Lower leg skin (tissue), 3 donors: ENCODE measurements around the gene MYL6B.

Experiments used
- POLR2A ChIP-seq, 2 donors: fragments of 450-650 bp; IDR thresholded peaks; one replicate each; pipeline ENCODE4 v1.6.1; 2016 to 2017; ENCODE audit warnings: antibody characterized with exemption in 2 of 2, mild to moderate bottlenecking in 1 of 2, moderate library complexity in 1 of 2
- TF ChIP-seq, protein P1 (sequence below), 3 donors: fragments of 450-650 bp; IDR thresholded peaks; one replicate each; pipeline ENCODE4 v1.5.1; 2016; ENCODE audit warnings: antibody characterized with exemption in 3 of 3, mild to moderate bottlenecking in 3 of 3, moderate library complexity in 2 of 3

DNA sequence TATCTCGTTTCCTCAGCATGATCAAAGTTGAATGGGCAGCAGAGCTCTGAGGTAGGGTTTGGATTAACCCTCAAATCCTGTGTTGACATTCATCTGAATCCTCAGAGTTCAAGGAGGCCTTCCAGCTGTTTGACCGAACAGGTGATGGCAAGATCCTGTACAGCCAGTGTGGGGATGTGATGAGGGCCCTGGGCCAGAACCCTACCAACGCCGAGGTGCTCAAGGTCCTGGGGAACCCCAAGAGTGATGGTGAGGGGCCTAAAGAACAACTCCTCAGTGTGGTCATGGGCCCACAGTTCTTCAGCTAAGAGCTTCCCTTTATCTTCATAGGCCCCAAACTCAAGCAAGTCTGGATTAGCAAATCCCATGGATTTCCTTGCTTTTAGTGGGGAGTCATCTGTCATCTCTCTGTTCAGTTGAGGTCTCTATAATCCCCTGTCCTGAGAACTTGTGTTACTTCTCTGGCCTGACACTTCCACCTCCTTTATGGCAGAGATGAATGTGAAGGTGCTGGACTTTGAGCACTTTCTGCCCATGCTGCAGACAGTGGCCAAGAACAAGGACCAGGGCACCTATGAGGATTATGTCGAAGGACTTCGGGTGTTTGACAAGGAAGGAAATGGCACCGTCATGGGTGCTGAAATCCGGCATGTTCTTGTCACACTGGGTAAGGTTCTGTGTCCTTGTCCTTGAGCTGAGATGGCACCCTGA, 7.2 kb downstream of the MYL6B start:
- TF ChIP-seq, protein P1, sequence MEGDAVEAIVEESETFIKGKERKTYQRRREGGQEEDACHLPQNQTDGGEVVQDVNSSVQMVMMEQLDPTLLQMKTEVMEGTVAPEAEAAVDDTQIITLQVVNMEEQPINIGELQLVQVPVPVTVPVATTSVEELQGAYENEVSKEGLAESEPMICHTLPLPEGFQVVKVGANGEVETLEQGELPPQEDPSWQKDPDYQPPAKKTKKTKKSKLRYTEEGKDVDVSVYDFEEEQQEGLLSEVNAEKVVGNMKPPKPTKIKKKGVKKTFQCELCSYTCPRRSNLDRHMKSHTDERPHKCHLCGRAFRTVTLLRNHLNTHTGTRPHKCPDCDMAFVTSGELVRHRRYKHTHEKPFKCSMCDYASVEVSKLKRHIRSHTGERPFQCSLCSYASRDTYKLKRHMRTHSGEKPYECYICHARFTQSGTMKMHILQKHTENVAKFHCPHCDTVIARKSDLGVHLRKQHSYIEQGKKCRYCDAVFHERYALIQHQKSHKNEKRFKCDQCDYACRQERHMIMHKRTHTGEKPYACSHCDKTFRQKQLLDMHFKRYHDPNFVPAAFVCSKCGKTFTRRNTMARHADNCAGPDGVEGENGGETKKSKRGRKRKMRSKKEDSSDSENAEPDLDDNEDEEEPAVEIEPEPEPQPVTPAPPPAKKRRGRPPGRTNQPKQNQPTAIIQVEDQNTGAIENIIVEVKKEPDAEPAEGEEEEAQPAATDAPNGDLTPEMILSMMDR (IDR thresholded peaks at IDR 0.05) = no peak
- no peak for TF ChIP-seq POLR2A (IDR thresholded peaks at IDR 0.05)
